Stimulated activated CD8-positive, alpha-beta memory T cell treated with anti-CD3 and anti-CD28 coated beads, Interleukin-12 subunit alpha, Interleukin-12 subunit beta, amount 100 ng/mL, for 4 hours (primary cell): ENCODE measurements around the gene USP3.
"Not testable (repeated sequence)": the region's sequence is repeated elsewhere in the genome, so short reads cannot be mapped to it uniquely, and the experiment has no call there.

Experiments used
- DNase-seq: peaks from one replicate; pipeline ENCODE4 v3.0.0-alpha.2; 2020; ENCODE audit warnings: low read depth

Gene USP3

DNA sequence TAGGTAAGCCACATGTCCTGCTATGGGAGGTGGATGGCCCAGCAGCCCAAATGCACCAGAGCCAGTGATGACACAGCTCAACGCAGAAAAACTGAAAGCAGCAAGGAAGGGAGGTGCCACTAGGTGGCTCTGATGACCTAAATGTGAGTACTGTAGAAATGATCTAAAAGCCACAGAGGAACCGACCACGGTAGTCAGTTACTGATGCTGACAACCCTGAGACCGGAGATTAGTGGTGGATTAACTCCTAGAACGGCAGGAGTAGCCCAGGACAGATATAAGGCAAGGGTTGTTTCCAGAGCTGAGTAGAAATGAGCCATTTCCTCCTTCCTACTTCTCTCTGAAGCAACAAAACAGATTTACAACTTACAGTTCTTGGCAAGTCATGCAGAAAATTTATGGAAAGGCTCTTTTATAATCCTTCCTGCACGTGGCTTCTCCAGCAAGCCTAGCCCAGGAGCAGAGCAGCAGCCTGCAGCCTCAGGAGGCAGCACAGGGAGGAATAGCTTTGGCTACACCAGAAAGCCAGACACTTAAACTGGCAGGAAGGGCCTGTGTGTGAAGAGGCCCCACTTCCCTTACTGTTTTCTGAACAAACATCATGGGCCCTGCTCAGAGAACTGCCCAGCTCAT lies 105.9 kb downstream of the USP3 start:
- peak; percentile 49 for DNase-seq

DNA sequence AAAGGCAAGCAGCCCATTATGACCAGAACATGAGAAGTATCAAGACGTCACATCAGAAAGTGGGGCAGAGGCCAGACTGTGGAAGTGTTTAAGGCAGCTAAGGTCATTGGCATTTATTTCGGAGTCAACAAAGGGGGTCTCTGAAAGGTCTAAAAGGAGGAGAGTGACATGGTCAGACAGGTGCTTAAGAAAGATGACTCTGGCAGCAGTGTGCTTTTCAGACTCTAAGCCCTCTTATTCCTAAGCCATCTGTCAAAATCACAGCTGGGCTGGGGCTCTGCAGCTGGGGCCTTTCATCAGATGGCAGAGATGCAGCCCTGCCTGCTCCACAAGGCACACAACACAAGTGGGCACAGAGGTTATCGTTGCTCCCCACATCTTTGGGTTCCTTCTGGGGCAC lies 106.8 kb downstream of the USP3 start:
- DNase-seq, result no peak

DNA sequence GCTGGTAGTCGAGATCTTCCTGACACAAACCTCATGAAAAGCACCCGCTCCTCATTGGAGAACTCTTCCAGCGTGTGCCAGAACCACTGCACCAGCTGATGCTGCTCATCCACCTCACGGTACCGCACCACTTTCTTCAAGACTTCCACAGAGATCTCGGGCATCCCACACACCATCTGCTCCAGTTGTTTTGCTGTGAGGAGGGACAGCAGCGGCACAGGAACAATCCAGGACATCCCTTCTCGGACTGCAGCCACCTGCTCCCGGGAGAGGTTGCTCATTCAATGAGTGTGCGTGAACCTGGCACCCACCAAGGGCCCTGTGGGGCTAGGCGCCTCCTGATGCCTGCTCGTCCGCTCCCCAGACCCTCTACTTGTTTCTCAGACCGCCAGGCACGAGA lies 107.9 kb downstream of the USP3 start:
- DNase-seq, result no peak

DNA sequence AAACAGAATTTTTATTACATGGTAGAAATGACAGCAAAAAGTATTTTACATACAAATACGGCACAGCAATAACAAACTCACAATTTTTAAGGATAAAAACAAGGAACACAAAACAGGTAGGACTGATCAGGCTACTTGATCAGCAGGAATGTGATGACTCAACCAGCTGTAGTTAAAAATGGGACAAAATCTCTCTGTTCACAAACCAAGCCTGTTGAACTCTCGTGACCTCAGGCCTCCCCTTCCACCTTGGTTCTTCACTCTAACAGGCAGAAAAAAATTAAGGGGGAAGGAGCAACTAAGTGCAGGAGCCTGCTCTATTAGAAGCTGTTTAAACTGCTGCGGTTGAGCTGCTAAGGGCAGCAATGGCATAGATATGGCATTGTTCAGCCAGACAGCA lies 111.5 kb downstream of the USP3 start:
- DNase-seq, result no peak

DNA sequence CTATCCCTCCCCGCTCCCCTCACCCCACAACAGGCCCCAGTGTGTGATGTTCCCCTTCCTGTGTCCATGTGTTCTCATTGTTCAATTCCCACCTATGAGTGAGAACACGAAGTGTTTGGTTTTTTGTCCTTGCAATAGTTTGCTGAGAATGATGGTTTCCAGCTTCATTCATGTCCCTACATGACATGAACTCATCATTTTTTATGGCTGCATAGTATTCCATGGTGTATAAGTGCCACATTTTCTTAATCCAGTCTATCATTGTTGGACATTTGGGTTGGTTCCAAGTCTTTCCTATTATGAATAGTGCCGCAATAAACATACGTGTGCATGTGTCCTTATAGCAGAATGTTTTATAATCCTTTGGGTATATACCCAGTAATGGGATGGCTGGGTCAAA lies 112.8 kb downstream of the USP3 start:
- DNase-seq, result not testable (repeated sequence)

DNA sequence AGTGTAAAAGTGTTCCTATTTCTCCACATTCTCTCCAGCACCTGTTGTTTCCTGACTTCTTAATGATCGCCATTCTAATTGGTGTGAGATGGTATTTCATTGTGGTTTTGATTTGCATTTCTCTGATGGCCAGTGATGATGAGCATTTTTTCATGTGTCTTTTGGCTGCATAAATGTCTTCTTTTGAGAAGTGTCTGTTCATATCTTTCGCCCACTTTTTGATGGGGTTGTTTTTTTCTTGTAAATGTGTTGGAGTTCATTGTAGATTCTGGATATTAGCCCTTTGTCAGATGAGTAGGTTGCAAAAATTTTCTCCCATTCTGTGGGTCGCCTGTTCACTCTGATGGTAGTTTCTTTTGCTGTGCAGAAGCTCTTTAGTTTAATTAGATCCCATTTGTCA lies 113.2 kb downstream of the USP3 start:
- not testable (repeated sequence) for DNase-seq

DNA sequence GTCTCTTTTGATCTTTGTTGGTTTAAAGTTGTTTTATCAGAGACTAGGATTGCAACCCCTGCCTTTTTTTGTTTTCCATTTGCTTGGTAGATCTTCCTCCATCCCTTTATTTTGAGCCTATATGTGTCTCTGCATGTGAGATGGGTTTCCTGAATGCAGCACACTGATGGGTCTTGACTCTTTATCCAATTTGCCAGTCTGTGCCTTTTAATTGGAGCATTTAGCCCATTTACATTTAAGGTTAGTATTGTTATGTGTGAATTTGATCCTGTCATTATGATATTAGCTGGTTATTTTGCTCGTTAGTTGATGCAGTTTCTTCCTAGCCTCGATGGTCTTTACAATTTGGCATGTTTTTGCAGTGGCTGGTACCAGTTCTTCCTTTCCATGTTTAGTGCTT lies 116.4 kb downstream of the USP3 start:
- not testable (repeated sequence) for DNase-seq

DNA sequence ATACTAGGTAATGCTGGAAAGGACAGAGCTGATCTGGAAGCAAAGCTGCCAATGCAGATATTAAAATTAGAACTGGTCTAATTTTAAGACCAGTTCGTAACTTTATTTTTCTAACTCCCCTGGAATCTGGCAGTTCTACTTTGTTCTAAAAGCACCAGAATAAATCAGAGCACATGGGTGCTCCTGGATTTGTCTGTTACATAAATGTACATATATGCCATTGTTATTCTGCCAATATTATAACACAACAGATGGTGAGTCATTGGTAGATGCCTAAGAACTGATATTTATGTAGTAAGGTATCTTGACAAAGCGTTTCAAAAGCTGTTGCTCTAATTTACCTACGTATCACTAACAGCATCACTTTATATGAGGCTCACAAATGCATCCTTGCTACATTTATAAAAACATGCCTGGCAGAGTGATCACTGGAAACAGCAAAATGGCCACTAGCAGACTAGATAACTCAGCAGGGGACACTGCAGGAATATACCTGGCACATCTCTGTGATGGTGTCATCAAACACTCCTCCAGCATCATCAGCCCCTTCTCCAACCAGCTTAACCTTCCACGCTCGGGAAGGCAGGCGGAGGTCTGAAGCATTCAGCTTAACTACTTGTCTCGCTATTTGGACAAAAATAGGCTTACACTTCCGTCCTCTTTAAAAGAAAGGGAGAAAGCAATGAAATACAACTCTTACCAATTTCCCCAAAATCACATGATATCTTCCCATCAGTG lies 119.0 kb downstream of the USP3 start:
- no peak for DNase-seq

DNA sequence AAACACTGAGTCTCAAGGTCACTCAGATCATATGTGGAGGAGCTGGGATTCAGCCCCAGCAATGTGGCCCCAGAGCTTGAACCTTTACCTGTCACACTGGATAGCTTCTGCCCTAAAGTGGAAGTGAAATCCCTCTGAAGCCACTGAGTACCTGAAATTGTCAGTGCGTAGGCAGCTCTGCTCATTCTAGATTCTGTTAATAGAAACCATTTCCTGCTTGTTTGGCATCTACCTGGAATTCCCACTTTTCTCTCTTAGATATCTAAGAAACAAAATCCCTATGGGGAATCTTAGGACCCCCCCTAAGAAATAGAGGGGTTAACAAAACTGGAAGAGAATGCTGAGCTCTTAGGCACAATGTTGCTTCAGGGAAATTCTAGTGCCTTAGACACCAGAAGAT lies 122.6 kb downstream of the USP3 start:
- no peak for DNase-seq

DNA sequence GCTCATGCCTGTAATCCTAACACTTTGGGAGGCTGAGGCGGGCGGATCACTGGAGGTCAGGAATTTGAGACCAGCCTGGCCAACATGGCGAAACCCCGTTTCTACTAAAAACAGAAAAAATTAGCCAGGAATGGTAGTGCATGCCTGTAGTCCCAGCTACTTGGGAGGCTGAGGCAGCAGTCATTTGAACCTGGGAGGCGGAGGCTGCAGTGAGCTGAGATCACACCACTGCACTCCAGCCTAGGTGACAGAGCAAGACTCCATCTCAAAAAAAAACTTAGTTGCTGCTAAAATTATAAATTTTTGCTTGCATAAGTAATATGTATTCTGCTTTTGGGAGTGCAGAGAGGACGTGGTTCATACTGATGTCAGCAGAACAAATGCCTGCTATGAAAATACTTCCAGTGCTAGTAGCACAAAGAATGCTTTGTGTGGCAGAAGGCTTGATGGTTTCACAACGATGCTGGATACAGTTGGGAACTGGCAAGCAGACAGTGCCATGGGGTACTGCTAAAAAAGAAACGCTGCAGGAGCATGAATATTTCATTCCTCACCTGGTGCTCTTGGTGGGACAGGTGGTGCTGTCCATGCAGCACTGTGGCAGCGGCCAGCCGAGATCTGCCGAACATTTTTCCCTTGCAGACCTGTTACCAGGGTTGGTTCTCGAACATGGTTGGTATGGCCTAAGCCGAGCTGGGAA lies 123.9 kb downstream of the USP3 start:
- DNase-seq, result no peak

DNA sequence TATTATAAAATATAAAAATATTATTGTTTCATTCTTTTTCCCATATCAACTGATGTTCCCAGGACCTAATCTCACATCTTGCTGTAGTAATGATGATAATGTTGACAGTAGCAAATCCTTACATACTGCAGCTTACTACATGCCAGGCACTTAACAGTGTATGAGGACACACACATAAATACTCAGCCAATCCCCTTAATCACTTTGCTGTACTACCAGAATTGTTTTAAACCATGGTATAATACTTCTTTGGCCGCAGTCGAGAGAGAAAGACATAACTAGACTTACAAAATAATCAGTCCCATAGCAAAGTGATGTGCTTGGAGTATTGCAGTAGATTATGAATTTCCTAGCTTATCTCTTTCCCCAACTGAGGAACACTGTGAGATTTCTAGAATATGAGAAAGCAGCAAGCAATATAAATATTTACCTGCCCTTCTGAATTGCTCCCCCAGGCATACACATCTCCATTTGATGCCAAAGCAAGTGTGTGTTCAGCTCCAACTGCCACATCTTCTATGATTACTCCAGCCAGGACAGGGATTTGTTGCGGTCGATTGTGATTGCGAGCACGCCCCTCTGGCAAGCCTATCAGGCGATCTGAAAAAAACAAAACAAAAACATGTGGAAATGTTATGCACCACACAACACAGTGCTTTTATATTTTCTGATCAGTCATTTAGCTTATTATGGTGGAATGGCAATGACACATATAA lies 125.8 kb downstream of the USP3 start:
- DNase-seq, result no peak

DNA sequence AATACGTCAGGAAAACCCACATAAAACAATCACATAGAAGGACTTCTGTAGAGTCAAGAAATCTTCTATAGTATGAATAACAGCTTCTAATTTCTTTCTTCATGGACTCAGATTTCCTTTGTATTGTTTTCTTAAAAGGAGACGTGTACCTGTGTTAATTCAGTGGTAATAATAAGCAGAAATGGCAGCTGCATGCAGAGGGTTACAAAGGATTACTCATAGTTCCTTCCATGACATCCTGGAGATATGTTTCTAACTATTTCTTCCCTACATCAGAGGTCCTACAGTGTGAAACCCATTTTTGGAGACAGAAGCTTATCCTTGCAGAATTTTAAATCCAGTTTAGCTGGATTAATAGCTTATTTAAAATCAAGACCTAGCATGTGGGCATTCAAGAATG lies 128.9 kb downstream of the USP3 start:
- DNase-seq, result no peak

DNA sequence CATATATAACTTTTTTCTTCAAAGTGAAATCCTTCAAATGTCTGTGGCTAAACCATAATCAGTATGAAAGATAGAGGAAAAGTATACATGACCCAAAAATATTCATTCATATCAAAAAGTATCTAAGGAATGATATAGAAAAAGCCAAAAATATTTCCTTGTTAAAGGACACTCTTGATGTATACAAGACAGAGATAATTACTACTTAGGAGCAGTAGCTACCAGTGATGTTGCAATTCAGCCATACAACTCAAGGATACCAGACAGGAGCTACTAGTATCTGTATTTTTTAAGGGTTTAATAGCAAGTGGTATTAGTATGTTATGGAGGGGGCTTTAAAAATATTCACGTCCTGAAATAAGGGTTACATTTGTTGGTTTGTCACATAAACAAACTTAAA lies 129.8 kb downstream of the USP3 start:
- DNase-seq, result no peak

DNA sequence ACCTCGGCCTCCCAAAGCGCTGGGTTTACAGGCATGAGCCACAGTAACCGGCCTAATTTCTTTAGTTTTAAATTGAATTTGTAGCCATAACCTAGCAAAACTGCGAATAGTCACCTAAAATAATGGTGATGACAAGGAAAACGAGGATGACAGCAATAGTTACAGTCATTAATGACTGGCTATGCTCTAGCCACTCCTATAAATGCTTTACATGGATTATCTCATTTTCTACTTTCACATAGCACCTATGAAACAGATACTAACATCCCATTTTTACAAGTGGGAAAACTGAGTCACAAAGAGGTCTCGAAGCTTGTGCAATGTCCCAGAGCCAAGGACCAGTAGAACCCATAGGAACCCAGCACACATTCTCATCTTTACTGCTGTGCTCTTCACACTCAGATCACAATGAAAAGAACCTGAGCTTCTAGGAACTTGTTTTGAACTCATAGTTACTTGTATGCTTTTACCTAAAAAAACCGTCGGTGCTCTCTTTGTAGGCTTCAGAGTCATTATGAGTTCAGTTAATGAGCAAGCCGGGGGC lies 132.2 kb downstream of the USP3 start:
- DNase-seq, result no peak

DNA sequence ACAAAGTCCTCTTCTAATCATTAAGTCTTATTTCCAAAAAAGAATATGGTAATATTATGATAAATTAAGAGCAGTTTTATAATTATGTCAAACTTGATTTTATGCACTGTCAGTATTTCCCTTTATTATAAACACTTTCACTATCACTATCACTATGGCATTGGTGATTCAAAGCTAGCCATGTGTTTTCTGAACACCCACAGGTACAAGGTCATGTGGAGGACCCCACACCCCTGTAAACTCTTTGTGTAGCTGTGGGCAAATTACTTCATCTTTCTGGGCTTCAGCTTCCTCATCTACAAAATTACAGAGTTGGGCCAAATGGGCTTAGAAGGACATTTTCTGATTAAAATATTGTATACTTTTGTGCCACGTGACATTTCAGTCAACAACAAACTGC lies 134.4 kb downstream of the USP3 start:
- DNase-seq, result no peak

DNA sequence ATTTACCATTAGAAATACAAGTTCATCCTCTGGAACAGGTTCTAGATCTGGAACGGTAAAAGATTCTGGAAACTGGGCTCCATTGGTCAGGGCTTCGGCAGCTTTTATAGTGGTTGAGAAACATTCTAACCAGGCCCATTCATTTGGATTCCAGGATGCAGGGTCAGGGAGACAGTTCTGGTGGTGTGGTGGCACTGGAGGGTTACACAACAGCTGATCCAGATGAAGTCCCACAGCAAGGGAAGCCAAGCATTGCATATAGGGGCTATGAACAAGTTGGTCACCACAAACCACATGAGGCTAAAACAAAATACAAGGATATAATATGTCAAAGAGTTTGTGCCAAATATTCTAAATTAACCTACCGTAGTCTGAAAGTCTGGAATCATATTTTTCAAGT lies 135.8 kb downstream of the USP3 start:
- DNase-seq, result no peak
